Measurements from ENCODE around the gene CCDC187.

CCDC187 gene

DNA sequence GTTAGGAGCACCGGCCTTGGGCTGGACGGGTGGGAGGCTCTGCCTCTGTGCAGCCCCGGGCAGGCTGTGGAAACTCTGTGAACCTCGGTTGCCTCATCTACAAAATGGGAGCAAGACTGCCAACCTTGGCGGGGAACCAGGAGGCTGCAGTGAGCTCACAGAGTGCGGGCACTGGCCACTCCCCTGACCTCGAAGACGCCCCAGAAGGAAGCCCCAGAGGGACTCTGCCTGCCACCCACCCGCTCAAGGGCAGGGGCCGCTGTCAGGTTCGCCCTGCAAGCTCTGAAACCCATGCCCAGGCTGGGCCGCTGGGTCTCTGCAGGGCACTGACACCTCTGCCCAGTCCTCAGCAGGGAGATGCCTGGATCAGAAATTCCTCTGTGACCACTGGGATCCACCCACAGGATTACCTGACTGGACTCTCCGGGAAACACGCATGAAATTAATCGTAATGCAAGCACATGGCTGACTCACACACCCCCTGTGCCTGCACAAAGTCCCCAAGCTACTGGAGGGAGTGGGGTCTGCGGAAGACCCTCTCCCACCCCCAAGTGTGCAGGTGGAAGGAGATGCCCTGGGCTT, 7.4 kb downstream of the CCDC187 start:
- DNase-seq = no peak

DNA sequence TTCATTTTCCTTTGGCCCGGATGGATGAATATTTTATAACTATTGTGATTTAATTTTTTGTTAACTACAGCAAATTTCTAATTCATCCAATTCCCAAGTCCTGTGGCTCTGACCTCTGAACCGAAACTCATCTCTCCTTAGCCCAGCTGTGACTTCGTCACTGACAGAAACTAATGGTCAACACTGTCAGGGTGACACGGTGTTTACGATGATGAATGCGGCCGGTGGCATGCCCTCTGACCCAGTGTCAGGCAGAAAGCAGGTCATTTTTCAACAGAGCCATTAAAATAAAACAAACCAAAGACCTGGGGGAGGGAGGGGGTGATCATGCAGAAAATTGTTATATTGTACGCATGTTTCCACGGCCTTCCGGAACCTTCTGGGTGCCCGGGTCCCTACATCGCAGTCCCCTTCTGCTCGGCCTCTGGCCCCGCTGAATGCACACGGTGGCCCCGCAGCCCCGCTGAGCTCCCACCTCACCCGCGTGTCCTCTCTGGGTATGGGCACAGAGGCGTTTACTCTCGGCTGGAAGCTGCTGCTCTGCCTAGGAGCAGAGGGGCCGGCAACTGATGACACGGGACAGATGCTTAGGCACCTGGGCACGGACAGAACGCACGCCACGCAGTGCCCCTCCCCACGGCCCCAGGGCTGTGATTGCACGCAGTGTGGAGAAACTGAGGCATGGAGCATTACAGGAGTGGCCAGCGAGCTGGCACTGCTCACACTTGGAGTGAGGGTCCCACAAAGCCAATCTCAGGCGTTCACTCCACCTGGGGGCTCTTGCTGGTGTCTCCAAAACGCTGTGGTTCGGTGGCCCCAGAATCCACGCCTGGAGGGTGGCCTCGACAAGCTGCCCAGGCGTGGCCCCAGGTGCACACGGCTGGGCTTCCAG, 8.1 kb downstream of the CCDC187 start:
- DNase-seq = no peak

DNA sequence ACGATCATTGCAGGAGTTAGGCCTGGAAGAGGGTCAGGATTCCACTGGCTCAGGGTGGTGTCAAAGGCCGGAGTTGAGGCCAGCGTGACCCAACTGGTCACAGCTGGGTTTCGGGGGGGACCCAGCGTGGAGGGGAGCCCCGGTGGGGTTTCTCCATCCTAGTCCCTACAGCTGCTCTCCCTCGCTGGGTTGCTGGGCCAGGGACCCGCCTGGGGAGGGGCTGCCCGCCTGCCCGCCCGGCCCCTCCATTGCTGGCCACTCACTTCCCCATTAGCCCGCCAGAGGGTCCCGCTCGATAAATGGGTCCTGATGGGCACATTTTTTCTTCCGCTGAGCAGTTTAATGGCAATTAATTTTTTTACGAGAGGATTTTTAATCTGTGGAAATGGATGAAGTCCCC, 8.8 kb downstream of the CCDC187 start:
- DNase-seq = no peak

DNA sequence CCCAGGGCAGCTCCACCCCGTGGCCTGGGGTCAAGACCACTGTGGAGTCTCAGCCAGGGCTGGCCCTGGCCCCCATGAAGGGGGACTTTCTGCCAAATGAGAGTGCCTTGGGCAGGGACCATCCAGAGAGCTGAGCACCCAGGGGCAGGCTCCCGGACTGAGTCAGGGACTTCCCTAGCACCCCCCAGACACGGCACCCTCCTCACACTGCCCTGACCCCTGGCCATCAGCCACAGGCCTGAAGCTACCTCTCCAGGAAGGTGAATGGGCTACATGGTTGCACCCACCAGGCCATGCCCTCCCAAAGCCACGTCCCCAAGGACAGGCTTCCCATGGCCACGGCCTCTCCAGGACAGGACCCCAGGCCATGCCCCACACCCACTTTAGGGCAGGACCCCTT, 9.5 kb downstream of the CCDC187 start:
- DNase-seq = no peak

DNA sequence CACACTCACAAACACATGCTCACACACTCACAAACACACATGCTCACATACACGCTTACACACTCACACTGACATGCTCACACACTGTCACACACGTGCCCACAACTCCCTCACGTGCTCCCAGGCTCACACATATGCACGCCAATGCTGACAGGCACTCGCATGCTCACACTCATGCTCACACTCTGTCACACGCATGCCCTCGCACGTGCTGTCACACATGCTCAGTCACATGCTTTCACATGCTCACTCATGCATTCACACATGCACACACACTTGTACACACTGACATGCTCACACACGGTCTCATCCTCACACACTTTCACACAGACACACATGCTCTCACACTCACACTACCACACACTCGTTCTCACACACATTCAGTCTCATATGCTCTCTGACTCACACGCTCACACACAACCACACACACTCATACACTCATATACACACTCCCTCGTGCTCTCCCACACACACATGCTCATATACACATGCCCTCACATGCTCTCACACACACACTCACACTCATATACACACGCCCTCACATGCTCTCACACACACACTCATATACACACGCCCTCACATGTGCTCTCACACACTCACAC, 10.3 kb downstream of the CCDC187 start:
- no peak for DNase-seq

DNA sequence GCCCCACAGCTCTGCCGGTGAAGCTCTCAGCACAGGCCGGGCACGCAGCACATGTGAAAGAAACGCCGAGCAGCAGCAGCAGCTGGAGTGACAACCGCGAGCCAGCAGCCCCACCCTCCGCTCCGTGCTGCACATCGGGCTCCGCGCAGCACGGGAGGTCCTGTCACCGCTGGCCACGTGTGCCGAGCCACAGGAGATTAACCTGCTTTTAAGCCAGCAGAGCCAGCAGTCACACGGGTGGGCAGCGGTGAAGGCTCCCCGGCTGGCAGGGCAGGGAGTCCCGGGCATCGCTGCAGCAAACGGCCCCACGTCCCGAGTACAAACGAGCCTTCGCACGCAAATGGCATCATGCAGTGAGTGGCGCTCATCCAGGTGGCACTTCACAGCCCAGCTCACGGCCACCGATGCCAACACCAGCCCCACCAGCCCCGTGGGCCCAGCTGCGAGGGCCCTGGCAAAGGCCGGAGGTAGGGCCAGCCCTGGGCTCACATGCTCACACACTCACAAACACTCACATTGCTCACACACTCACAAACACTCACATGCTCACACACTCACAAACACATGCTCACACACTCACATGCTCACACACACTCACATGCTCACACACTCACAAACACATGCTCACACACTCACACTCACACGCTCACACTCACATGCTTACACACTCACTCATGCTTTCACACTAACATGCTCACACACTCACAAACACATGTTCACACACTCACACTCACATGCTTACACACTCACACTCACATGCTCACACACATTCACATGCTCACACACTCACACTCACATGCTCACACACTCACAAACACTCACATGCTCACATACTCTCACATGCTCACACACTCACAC, 11.1 kb downstream of the CCDC187 start:
- no peak for DNase-seq

DNA sequence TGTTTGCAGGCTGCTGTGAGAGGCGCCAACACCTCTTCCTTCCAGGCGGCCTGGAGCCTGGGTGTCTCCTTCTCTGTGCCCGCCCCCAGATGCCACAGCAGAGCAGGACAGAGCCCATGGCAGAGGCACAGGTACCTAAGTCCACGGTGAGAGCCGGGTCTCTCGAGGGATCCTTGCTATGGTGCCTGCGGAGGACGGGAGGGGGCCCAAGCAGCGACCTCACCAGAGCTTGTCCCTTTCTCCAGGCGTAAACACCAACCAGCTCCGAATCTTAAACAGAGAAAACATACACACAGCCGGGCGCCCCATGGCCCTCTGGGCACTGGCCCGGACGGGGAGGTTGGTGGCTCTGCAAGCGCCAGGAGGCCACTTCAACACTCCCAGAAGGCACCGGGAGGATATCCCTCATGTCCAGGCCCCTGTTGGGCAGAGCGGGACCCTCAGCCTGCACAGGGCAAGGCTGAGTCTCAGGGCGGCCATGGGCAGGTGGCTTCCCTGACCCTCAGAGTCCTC, 11.8 kb downstream of the CCDC187 start:
- no peak for DNase-seq

DNA sequence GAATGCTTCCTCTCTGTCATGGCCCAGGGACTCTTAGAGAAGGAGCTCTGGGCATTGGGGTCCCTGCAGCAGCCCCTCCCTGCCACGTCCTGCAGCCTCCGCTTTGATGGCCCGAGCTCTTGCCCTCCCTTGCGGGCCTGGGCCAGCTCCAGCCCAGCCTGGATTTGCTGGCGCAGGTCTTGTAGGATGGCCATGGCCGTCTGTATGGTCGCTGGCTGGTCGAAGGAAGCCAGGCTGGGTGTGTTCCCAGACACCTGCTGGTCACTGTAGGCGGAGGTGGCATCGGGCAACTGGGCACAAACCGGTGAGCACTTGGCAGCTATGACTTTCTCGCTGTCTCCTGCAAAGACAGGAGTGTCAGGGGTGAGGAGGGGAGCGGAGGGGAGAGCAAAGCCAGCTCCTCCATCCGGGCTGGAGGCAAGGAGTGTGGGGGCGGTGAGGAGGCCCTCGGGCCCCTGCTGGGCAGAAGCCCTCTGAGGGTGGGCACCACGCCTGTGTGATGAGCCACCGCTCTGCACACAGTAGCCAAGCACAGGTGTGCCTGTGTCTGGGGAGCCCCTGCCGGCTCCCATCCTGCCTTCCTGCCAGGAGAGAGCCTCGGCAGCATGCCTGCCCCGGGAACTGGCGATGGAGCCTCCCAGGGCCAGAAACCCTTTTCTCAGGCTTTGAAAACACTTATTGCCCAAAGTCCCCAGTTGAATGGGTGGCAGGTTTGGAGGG, 12.4 kb downstream of the CCDC187 start:
- no peak for DNase-seq

DNA sequence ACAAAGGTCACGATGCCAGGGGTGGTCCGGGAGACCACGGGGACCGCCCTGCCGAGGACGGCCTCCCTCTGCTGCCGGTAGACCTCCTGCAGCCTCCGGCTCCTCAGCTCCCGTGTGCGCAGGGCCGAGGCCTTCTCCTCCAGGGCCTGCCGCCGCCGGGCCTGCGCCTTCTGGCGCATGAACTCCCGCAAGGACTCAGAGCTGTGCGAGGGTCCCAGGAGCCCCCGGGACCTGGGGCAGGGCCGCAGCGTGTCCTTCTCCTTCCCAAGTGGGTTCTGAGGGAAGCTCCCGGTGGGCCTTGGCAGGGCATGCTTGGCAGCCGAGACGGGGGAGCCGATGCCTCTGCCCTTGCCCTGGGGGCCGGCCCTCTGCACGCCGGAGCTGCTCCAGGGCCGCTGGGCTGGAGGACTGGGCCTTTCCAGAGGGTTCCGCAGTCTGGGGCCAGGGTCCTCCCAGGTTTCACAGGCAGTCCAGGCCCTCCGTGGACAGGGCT, 13.3 kb downstream of the CCDC187 start:
- DNase-seq = no peak

DNA sequence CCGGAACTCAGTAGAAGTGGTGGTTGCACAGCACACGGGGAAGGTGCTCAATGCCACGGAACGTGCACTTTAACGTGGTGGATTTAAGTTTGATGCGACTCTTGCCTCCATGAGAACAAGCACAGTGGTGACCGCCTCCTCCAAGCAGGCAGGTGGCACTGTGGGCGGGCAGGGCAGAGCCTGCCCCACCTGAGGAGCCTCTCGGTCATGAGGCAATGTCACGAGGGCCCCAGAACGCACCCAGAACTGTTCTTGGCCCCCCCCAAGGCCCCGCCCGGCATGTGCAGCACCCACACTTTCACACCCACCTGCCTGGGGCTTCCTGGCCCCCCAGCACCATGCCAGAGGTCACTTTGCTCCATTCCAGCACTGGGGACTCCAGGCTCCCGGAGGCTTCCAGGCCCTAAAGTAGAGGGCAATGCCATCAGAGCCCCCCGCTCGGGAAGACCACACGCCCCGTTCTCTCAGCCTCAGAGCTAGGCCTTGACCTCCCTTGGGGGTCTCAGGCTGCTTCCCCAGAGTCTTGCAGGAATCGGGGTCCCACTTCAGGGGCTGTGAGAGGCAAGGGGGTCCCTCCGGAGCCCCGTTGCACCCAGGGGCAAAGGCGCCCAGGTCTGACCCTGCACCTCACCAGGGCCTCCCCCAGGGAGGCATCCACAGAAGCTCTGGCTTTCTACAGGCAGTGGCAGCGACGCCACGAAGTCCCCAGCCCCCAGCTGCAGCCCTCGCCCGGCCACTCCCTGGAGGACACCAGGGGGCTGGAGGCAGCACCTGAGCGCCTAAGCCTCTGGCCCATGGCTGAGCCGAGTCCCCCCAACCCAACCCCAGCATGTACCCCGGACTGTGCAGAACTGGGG, 14.0 kb downstream of the CCDC187 start:
- DNase-seq = no peak

DNA sequence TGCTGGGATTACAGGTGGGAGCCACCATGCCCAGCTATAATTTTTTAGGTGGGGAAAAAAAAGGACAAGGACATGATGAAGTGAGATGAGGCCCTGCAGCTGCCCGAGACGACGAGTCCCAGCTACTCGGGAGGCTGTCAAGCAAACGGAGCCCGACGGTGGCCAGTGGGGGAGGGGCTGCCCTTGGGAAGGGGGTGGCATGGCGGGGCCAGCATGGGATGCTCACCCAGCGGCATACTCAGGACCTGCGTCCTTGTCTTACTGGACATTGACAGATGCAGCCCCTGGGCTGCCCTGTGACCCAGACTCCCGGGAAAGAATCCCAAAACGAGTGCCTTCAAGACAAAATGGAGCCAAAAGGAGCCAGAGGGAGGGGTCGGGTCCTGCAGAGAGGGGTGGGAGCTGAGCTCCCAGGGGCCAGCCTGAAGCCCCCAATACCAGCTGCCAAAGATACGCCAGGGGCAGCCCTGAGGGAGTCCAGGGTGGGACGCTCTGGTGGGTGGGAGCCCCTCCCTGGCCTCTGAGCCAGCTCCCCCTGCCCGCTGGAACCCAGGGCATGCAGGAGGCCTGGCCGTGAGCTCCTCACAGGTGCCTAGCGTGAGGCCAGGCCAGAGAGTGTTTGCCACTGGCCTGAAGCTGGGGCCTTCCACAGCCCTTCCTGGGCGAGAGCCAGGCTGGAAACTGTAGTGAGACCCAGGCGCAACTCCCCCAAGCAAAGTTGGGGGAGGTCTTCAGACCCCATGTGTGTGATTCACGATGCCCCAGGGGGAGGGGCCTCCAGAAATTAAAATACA, 15.7 kb downstream of the CCDC187 start:
- no peak for DNase-seq

DNA sequence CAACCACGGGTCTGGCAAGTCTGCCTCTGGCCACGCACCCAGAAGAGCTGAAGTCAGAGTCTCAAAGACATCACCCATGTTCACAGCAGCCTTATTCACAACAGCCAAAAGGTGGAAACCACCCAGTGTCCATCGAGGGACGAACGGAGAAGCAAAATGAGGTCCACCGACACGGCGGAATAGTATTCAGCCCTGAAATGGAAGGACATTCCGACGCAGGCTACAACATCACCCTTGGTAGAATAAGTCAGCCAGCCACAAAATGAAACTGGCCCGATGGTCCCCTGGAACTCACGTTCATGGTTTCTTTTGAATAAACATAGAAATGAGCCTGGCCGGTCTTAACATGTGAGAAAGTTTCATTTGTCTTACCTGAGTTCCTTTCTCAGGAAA, 16.9 kb downstream of the CCDC187 start:
- no peak for DNase-seq

DNA sequence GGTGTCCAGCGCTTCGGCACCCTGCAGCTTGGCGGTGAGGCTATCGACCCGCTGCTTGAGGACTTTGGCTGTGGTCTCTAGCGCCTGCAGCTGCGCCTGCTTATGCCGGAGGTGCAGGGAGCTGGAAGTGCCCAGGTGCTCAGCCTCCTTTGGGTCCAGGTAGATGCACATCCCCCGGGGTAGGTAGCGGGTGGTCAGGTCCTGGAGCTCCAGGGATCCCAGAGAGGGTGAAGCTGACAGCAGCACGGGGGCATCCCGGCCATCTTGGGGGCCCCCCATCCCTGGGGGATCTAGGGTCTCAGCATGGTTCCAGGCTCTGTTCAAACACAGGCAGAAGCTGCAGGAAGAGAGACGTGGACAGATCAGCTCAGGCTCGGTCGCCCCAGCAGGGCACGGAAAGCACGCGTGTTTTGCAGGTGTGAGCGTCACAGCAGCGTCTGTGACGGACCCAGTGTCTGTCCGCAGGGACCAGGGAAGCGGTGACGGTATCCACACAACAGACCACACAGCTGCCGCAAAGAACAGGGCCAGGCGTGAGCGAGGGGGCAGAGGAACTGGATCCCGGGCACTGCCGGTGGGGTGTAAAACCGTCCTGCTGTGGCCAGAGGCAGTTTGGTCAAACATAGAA, 17.4 kb downstream of the CCDC187 start:
- DNase-seq = no peak

DNA sequence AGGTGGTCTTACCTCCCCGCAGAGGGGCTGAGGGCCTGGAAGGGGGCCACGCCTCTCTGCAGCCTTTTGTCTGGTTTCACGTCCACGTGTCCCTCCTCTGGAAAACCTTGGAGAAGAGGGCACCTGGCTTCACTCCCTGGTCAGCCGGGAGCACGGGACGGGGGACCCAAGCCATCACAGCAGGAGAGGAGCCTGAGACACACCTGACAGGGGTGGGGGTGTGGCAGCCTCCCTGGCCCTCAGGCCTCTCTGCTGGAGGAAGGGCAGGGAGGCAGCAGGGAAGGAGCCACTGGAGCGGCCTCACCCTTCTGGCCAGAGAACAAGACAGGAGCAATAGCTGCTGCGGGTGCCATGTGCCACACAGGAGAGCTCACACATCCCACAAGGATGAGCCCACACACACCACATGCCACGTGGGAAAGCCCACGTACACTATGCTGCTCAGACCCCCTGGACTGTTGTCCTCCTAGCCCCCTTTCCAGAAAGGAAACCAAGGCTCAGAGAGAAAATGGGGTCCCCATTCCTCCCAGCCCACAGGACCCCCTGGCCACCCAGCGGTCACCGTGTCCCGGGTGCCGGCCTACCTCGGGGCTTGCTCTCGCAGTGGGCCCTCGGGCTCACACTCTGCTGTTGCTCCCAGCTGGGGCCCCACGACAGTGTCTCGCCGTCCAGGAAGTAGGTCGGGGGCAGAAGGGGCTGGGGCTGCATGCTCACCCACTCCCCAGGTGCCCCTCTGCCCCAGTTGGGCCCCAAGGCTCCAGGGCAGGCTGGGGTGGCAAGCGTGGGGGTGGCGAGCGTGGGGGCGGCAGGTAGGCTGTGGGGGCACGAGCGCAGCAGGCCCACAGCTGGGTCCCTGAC, 18.2 kb downstream of the CCDC187 start:
- DNase-seq = no peak

DNA sequence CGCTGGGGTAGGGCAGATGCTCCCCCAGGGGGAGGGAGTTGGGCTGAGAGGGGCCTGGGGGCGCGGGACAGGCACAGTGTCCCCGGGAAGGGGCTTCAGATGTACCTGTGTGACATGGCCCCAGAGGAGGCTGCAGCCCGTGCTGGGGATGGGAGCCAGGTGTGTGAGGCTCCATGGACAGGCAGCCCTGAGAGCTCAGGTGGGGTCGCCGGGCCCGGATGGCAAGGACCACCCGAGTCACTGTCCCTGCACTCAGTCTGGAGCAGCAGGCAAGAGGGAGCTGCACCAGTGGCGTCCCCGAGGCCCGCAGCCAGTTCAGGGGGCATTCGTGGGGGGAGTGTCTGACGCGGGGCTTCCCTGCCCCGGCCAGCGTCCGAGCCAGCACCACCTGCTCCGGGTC, 18.9 kb downstream of the CCDC187 start:
- no peak for DNase-seq

DNA sequence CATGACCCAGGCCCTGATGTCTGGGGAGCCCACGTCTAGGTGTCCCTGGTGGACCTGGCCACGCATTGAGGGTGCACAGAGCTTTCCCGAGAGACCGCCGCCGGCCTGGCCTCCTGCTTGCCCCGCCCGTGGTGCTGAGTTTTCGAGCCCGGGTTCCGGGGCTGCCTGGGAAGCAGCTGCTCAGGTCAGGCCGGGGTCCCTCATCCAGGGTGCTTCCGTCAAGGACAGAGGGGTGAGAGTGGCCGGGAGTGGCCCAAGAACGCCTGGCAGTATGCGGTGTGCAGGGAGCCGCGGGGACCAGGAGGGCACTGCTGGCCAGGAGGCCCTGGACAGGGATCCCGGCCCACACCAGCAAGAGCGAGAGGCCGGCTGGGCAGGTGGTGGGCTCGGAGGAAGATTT, 19.6 kb downstream of the CCDC187 start:
- DNase-seq = no peak

DNA sequence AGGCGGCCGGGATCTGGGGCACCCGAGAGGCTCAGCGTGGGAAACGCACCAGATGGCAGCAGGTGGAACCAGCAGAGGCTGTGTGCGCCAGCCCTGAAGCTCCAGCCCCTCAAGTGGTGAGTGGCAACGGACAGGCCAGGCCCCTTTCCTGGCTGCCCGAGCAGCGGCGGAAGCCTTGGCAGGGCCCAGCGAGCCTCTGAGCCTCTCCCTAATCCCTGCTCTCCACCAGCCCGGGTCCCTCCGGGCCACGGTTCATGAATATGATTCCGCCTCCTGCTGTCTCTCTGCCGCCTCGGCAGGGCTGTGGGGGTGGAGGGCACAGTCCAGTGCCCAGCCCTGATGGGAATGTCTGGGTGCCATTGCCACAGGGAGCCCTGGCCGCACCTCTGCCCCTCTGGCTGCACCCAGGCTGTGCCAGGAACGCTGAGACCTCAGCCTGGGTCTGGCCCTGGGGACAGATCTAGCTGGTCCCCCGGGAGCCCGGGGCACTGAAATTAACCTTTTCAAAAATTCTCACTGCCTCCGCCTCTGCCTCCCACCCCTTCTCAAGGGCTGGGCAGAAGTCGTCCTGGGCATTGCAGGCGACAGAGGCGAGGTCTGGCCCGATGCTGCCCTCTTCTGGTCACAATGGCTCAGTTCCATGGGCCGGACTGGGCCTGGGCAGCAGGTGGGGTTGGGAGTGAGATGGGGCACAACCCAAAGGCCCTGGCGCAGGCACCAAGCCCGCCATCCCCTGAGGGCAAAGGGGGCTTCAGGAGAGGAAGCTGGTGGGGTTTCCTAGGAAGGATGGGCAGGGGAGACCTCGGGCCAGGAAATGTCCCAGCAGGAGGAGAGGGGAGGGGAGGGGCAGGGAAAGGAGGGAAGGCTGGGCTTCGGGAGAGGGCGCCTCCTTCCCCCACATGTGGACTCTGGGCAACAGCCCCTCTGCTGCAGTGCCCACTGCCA, 20.3 kb downstream of the CCDC187 start:
- DNase-seq = peak; percentile 76

Data from activated naive CD4-positive, alpha-beta T cell treated with Interleukin-2 at 50 U/mL for 16 hours (primary cell).